K562 (cell line): ENCODE results near the gene ZMYM4. TPM values are rescaled to one million over a fixed set of nuclear protein-coding genes. Genes with fewer than 3 reads are reported as not detected.

Experiments
- CEBPB ChIP-seq: fragments of 450-650 bp; IDR thresholded peaks from 2 replicates; pipeline ENCODE4 v1.6.1; 2016; ENCODE audit warnings: missing genetic modification characterization, missing compliant biosample characterization
- CREBBP ChIP-seq: IDR thresholded peaks from one replicate; pipeline ENCODE4 v1.6.1; 2012; ENCODE audit warnings: low read depth, mild to moderate bottlenecking, control low read depth, inconsistent platforms, low read length
- GMEB1 ChIP-seq: fragments of 250-450 bp; sonication (Bioruptor Pico); IDR thresholded peaks from 2 replicates; pipeline ENCODE4 v1.4.0; 2020; ENCODE audit warnings: mild to moderate bottlenecking
- MAZ ChIP-seq, 2 experiments: fragments of 450-650 bp in 1 of 2; sonication (generic) in 1 of 2; formaldehyde crosslinking; IDR thresholded peaks in 1 of 2; conservative IDR thresholded peaks in 1 of 2; 2 replicates each; pipeline versions ENCODE4 v1.4.0 to v1.5.0; 2020; ENCODE audit warnings: mild to moderate bottlenecking in 1 of 2, missing genetic modification reagents in 1 of 2
- MCM7 ChIP-seq, 2 experiments: fragments of 450-650 bp; IDR thresholded peaks; 2 replicates each; pipeline ENCODE4 v1.6.1; 2016 to 2018
- MGA ChIP-seq: fragments of 450-650 bp; IDR thresholded peaks from 2 replicates; pipeline ENCODE4 v1.6.1; 2016; ENCODE audit warnings: mild to moderate bottlenecking, moderate library complexity
- NRF1 ChIP-seq, 2 experiments: fragments of 450-650 bp; IDR thresholded peaks in 1 of 2; conservative IDR thresholded peaks in 1 of 2; 2 replicates each; pipeline ENCODE4 v1.6.1; 2014; ENCODE audit warnings: mild to moderate bottlenecking in 2 of 2
- RCOR1 ChIP-seq, 2 experiments: IDR thresholded peaks; 2 replicates each; pipeline ENCODE4 v1.6.1; 2012; ENCODE audit warnings: low read depth in 2 of 2, low read length in 2 of 2, borderline replicate concordance in 1 of 2, improper control_type of control experiment in 1 of 2
- SAP30 ChIP-seq: fragments of 200-600 bp; sonication (generic); IDR thresholded peaks from 2 replicates; pipeline ENCODE4 v1.6.1; 2012; ENCODE audit warnings: borderline replicate concordance, low read depth, mild to moderate bottlenecking, moderate library complexity, low read length, control low read depth, inconsistent platforms; ENCODE audit not compliant: insufficient read depth, poor library complexity, severe bottlenecking
- ZNF57 ChIP-seq: fragments of 450-650 bp; formaldehyde crosslinking; IDR thresholded peaks from 2 replicates; pipeline ENCODE4 v1.4.0; 2020; ENCODE audit warnings: mild to moderate bottlenecking, moderate library complexity
- polyA plus RNA-seq, 8 experiments: library from polyadenylated mRNA; depleted of rRNA in 4 of 8; stranded (reverse) in 5 of 8; unstranded in 3 of 8; fragments of >200 nt; fragmentation: Nextera tagmentation in 2 of 8; fragmentation: Illumina TruSeq in 1 of 8; extraction: Ambion mirVana in 2 of 8; extraction: Trizol in 1 of 8; gene quantifications; 2 replicates each; pipeline versions ENCODE4 v1.2.1 to v1.2.3, GENCODE V29; 2011 to 2014; ENCODE audit warnings: inconsistent platforms in 1 of 8, missing spikeins in 1 of 8
- total RNA-seq, 7 experiments: library from RNA; depleted of rRNA in 6 of 7; stranded (reverse); fragments of >200 nt in 6 of 7; fragmentation: Illumina TruSeq in 2 of 7; extraction: Trizol in 2 of 7; gene quantifications; 2 replicates each; pipeline versions ENCODE4 v1.2.1 to v1.2.3, GENCODE V29; 2011 to 2021; ENCODE audit warnings: low replicate concordance in 1 of 7
- TF ChIP-seq, protein P1 (sequence below): sonication (generic); formaldehyde crosslinking; IDR thresholded peaks from 2 replicates; pipeline ENCODE4 v1.8.0; 2022; ENCODE audit warnings: mild to moderate bottlenecking, missing genetic modification reagents

Gene ZMYM4
- total and polyA plus RNA-seq, 9 of the 15 experiments (the other 6 are each of a cell fraction or from before 2014, with no cell fraction given) = 15.2 to 77.2 (median 63.3) TPM

GRCh38 chr1:35431173-35431599, 162.7 kb downstream of the ZMYM4 start (continued):
- TF ChIP-seq ZNF57 (no peak), NRF1 (conservative IDR thresholded peaks at IDR 0.05 in 1 of 2, IDR thresholded peaks at IDR 0.05 in 1 of 2) (no peak), MGA (no peak), RCOR1 (IDR thresholded peaks at IDR 0.05; ENCODE audit: borderline replicate concordance in 1 of 2, low read depth in 2 of 2, low read length in 2 of 2) (peak in 1 of 2 experiments; percentile 82; a peak in 2 of 4 replicates), MCM7 (IDR thresholded peaks at IDR 0.05) (no peak), SAP30 (no peak), CREBBP (no peak), GMEB1 (CRISPR knock-in tag) (no peak), MAZ (CRISPR knock-in tag; conservative IDR thresholded peaks at IDR 0.05 in 1 of 2, IDR thresholded peaks at IDR 0.05 in 1 of 2) (no peak), CEBPB (tag) (no peak)
- TF ChIP-seq, protein P1, sequence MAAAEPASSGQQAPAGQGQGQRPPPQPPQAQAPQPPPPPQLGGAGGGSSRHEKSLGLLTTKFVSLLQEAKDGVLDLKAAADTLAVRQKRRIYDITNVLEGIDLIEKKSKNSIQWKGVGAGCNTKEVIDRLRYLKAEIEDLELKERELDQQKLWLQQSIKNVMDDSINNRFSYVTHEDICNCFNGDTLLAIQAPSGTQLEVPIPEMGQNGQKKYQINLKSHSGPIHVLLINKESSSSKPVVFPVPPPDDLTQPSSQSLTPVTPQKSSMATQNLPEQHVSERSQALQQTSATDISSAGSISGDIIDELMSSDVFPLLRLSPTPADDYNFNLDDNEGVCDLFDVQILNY (CRISPR knock-in tag) = no peak
